Osteoblast (primary cell): Measurements from ENCODE around the gene C2orf76. TPM values are rescaled to one million over a fixed set of nuclear protein-coding genes. Genes with fewer than 3 reads are reported as not detected.

ENCODE experiments used
- DNase-seq: peaks from one replicate; pipeline ENCODE4 v3.0.0; 2011; ENCODE audit warnings: low spot score, mixed read lengths; ENCODE audit not compliant: insufficient read length; ENCODE audit errors: missing footprints
- H2AFZ ChIP-seq: 2 replicates; pipeline ENCODE4 v1.6.0; 2011; ENCODE audit warnings: mild to moderate bottlenecking, low read length
- H3K27ac ChIP-seq: 2 replicates; pipeline ENCODE4 v1.5.1; 2011; ENCODE audit warnings: mild to moderate bottlenecking, low read depth, low read length, moderate library complexity
- H3K27me3 ChIP-seq: 2 replicates; pipeline ENCODE4 v1.6.0; 2012; ENCODE audit warnings: mild to moderate bottlenecking, control low read depth, inconsistent platforms, low read length, moderate library complexity; ENCODE audit not compliant: insufficient read depth
- H3K36me3 ChIP-seq: 2 replicates; pipeline ENCODE4 v1.5.1; 2011; ENCODE audit warnings: mild to moderate bottlenecking, low read length, control low read depth, moderate library complexity; ENCODE audit not compliant: insufficient read depth
- H3K4me1 ChIP-seq: 2 replicates; pipeline ENCODE4 v1.5.1; 2011; ENCODE audit warnings: mild to moderate bottlenecking, low read length, control low read depth, moderate library complexity; ENCODE audit not compliant: insufficient read depth
- H3K4me2 ChIP-seq: 2 replicates; pipeline ENCODE4 v1.6.0; 2011; ENCODE audit warnings: mild to moderate bottlenecking, low read length; ENCODE audit not compliant: insufficient read depth
- H3K4me3 ChIP-seq: fragments of 200-600 bp; sonication (generic); 3 replicates; pipeline ENCODE4 v1.5.1; 2012; ENCODE audit warnings: mild to moderate bottlenecking, low read length, inconsistent platforms; ENCODE audit not compliant: insufficient read depth
- H3K79me2 ChIP-seq: 2 replicates; pipeline ENCODE4 v1.6.0; 2012; ENCODE audit warnings: mild to moderate bottlenecking, low read length, control low read depth, inconsistent platforms; ENCODE audit not compliant: insufficient read depth
- H3K9me3 ChIP-seq: 2 replicates; pipeline ENCODE4 v1.5.1; 2011; ENCODE audit warnings: low read depth, low read length, control low read depth
- H4K20me1 ChIP-seq: 2 replicates; pipeline ENCODE4 v1.6.0; 2012; ENCODE audit warnings: mild to moderate bottlenecking, low read length, control low read depth; ENCODE audit not compliant: insufficient read depth
- total RNA-seq: library from RNA; depleted of rRNA; stranded (reverse); fragments of >200 nt; gene quantifications from 2 replicates; pipeline ENCODE4 v1.2.3, GENCODE V29; 2012
- TF ChIP-seq, protein P1 (sequence below): IDR thresholded peaks from 2 replicates; pipeline ENCODE4 v1.5.1; 2011; ENCODE audit warnings: mild to moderate bottlenecking, low read depth, low read length, moderate library complexity; ENCODE audit errors: extremely low read depth

C2orf76 gene
- total RNA-seq, 1 donor: 6.5 TPM

DNA sequence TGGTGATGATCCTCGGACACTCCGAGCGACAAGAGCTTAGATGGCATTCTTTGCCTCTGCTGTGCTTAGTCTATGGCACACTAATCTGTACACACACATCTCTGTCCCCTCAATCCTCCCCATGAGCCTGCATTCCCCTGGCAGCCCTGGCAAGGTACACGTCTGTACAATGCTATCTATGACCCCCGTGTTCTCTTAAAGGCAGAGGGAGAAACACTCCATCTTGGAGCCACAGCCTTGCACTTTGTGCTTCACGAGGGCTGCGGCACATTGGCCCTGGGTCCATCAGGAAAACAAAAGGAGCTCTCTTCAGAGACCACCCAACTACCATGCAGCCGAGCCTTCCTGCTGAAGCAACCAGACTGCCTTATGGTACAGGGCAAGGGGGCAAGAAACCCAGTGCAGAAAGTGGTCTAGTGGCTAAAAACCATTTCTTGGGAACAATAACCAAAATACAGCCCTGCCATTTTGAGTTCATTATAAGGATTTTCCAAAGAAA, 100.5 kb downstream of the C2orf76 start:
- no peaks in the 10 kb centered on the region for H3K27me3 ChIP-seq
- no peaks in the 10 kb centered on the region for H3K79me2 ChIP-seq
- no peak overlapping the region for H2AFZ ChIP-seq
- H3K27ac ChIP-seq: no peak overlapping the region
- no peaks in the 10 kb centered on the region for H3K9me3 ChIP-seq
- no peak overlapping the region for H3K4me3 ChIP-seq
- TF ChIP-seq, protein P1, sequence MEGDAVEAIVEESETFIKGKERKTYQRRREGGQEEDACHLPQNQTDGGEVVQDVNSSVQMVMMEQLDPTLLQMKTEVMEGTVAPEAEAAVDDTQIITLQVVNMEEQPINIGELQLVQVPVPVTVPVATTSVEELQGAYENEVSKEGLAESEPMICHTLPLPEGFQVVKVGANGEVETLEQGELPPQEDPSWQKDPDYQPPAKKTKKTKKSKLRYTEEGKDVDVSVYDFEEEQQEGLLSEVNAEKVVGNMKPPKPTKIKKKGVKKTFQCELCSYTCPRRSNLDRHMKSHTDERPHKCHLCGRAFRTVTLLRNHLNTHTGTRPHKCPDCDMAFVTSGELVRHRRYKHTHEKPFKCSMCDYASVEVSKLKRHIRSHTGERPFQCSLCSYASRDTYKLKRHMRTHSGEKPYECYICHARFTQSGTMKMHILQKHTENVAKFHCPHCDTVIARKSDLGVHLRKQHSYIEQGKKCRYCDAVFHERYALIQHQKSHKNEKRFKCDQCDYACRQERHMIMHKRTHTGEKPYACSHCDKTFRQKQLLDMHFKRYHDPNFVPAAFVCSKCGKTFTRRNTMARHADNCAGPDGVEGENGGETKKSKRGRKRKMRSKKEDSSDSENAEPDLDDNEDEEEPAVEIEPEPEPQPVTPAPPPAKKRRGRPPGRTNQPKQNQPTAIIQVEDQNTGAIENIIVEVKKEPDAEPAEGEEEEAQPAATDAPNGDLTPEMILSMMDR: no peak
- no peak overlapping the region for H3K4me2 ChIP-seq
- peak; percentile 34 for DNase-seq
- peaks cover 4% of the 10 kb centered on the region for H3K4me1 ChIP-seq
- no peaks in the 10 kb centered on the region for H3K36me3 ChIP-seq
- no peaks in the 10 kb centered on the region for H4K20me1 ChIP-seq

GRCh38 chr2:119265693-119266066, 101.0 kb downstream of the C2orf76 start:
- TF ChIP-seq, protein P1: no peak
- H3K9me3 ChIP-seq: no peaks in the 10 kb centered on the region
- H3K36me3 ChIP-seq: no peaks in the 10 kb centered on the region
- H3K79me2 ChIP-seq: no peaks in the 10 kb centered on the region
- H3K4me3 ChIP-seq: no peak overlapping the region
- H3K27ac ChIP-seq: no peak overlapping the region
- H4K20me1 ChIP-seq: no peaks in the 10 kb centered on the region
- no peak overlapping the region for H2AFZ ChIP-seq
- H3K27me3 ChIP-seq: no peaks in the 10 kb centered on the region
- H3K4me1 ChIP-seq: peaks cover 9% of the 10 kb centered on the region
- no peak overlapping the region for H3K4me2 ChIP-seq
- no peak for DNase-seq

DNA sequence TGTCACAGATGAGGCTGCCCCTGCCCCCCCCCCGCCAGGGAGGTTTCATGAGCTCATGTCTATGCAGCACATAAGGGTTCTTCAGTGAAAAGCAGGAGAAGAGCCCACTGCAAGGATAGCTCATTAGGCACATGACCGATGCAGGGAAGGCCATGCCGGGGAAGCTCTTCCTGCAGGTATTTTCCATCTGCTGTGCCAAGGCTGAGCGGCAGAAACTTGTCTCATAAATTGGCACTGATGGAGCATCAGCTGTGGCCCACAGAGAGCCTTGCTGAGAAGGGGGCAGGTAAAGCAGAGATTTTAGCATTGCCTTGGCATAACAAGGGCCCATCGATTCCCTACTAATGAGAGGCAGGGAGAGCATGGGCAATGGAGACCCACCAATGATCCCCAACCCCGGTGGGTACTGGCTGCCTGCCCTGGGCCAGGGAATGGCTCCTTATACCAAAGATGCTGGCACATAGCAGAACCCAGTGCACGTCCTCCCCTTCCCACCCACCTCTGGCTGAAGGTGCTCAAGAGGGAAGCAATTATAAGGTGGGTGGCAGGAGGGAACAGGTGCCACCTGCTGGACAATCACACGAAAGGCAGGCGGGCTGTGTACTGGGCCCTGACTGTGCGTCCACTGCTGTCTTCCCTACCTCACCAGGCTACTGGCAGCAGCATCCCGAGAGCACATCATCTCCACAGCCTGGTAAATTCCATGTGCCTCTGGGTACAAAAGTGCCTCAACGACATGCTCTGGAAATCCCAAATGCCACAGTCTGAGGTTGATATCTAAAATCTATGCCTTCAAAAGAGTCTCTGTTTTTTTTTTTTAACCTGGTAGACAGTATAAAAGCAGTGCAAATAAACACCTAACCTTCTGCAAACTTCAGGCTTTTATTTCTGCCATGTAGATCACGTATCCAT, 101.6 kb downstream of the C2orf76 start:
- Histone ChIP-seq H3K9me3 (no peaks in the 10 kb centered on the region), H3K27ac (no peak overlapping the region), H3K4me1 (peaks cover 14% of the 10 kb centered on the region), H3K36me3 (no peaks in the 10 kb centered on the region), H2AFZ (no peak overlapping the region), H3K27me3 (no peaks in the 10 kb centered on the region), H4K20me1 (no peaks in the 10 kb centered on the region), H3K4me2 (no peak overlapping the region), H3K79me2 (no peaks in the 10 kb centered on the region), H3K4me3 (no peak overlapping the region)
- TF ChIP-seq, protein P1: peak; percentile 81
- DNase-seq: peak; percentile 90

DNA sequence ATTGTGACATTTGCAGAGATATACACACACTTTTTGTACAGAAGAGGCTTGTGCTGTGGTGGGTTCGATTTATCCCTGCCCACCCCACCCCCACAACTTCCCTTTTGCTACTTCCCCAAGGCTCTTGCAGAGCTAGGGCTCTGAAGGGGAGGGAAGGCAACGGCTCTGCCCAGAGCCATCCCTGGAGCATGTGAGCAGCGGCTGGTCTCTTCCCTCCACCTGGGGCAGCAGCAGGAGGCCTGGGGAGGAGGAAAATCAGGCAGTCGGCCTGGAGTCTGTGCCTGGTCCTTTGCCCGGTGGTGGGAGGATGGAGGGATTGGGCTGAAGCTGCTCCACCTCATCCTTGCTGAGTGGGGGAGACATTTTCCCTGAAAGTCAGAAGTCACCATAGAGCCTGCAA, 103.0 kb downstream of the C2orf76 start:
- H4K20me1 ChIP-seq: no peaks in the 10 kb centered on the region
- H3K4me3 ChIP-seq: no peak overlapping the region
- no peaks in the 10 kb centered on the region for H3K36me3 ChIP-seq
- H3K27me3 ChIP-seq: no peaks in the 10 kb centered on the region
- no peak overlapping the region for H2AFZ ChIP-seq
- no peaks in the 10 kb centered on the region for H3K79me2 ChIP-seq
- no peak overlapping the region for H3K4me2 ChIP-seq
- peaks cover 22% of the 10 kb centered on the region for H3K4me1 ChIP-seq
- DNase-seq: no peak
- TF ChIP-seq, protein P1: no peak
- no peak overlapping the region for H3K27ac ChIP-seq
- no peaks in the 10 kb centered on the region for H3K9me3 ChIP-seq
